IPS-18a (cell line): ENCODE measurements around the gene MUC5AC.

Experiments
- H3K27ac ChIP-seq: one replicate; pipeline ENCODE4 v1.5.1; 2013; ENCODE audit warnings: low read length
- H3K27me3 ChIP-seq: one replicate; pipeline ENCODE4 v1.6.1; 2013; ENCODE audit warnings: mild to moderate bottlenecking, low read length; ENCODE audit not compliant: control insufficient read depth, insufficient read depth
- H3K36me3 ChIP-seq: one replicate; pipeline ENCODE4 v1.6.1; 2013; ENCODE audit warnings: low read depth, low read length; ENCODE audit not compliant: control insufficient read depth
- H3K4me1 ChIP-seq: one replicate; pipeline ENCODE4 v1.6.1; 2013; ENCODE audit warnings: low read depth, low read length; ENCODE audit not compliant: control insufficient read depth
- H3K4me3 ChIP-seq: one replicate; pipeline ENCODE4 v1.5.1; 2013; ENCODE audit warnings: low read length
- H3K9ac ChIP-seq: one replicate; pipeline ENCODE4 v1.6.1; 2013; ENCODE audit warnings: mild to moderate bottlenecking, low read length, moderate library complexity
- H3K9me3 ChIP-seq: one replicate; pipeline ENCODE4 v1.6.1; 2013; ENCODE audit warnings: low read depth, low read length; ENCODE audit not compliant: control insufficient read depth

The MUC5AC gene

DNA sequence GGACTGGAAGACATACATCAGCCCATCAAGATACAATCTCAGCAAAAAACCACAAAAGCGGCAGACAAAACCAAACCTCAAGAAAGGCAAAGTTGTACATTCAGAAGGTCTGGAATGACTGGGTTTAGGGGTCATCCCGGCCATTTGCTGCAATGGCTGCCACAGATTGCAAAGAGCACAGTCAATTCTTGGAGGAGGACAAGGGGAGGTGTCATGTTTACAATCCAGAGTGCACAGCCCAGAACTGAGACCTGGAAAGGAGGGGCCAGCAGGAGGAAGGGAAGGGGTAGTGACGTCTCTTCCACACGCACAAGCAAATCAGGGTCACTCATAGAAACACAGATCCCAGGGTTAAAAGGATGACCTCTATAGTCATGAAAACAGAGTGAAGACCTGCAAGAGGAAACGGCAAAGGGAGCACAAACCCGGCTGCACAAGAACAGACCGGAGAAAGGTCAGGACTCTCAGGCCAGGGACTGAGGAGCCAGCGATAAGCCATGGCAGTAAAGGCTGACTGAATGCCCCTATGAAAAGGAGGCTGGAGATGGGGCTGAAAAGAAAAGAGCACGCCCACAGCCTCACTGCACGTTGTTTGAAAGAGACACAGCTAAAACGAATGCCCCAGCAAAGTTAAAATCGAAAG, 18.2 kb upstream of the MUC5AC start:
- Histone ChIP-seq H3K4me1 (no peaks in the 10 kb centered on the region), H3K4me3 (no peak overlapping the region), H3K27ac (no peak overlapping the region), H3K9me3 (peaks cover 11% of the 10 kb centered on the region), H3K9ac (no peak overlapping the region), H3K27me3 (no peaks in the 10 kb centered on the region), H3K36me3 (no peaks in the 10 kb centered on the region)

DNA sequence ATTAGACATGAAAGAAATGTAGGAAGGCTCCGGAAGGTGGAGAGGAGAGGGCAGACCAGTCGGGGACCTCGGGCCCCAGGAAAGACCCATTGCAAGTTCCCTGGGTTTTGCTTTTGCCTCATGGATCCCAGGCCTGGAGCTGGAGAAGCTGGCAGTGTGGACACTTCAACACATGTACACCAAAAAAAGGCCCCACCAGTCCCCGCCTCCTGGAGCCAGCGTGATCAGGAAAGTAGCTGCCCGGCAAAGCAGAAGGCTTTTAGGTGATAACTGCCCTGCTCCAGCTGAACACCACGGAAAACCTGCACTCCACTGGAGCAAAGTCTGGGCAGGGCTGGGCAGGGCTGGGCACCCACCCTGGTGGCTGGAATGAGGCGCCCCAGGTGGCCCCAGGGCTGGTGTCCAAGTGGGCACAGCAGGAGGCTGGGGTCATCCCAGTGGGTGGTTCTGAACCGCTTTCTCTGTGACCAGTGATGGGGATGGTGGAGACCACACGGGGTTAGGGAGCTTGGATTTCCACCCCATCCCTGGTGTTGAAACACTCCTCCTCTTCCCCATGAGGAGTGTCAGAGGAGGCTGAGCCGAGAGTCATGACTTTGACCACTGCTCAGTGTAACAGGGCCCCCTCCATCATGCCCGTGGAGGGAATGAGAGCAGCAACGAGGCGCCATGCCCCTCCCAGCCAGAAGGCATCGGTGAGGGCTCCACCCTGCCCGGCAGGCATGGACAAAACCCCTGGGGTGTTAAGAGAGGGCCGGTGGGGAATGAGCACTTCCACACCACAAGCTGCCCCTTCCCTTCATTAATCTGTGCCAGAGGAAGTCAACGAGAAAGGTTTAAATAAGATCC, 16.9 kb upstream of the MUC5AC start:
- Histone ChIP-seq H3K4me3 (no peak overlapping the region), H3K27ac (no peak overlapping the region), H3K36me3 (no peaks in the 10 kb centered on the region), H3K9me3 (peaks cover 11% of the 10 kb centered on the region), H3K9ac (no peak overlapping the region), H3K27me3 (no peaks in the 10 kb centered on the region), H3K4me1 (no peaks in the 10 kb centered on the region)

DNA sequence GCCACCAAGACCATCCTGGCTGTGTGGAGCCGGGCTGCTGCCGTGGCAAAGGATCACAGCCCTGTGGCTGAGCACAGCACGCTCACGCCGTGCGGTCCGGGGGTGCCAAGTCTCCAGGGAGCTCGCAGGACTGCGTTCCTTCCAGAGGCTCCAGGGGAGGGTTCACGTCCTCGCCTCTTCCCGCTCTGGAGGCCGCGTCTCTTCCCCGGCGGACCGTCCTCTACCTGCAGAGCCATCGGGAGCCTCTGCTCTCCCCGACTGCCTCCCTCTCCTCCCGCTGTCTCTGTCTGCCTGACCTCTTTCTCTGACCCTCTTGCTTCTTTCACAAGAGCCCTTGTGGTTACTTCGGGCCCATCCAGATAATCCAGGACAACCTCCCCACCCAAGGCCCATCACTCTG, 11.4 kb upstream of the MUC5AC start:
- Histone ChIP-seq H3K36me3 (no peaks in the 10 kb centered on the region), H3K9me3 (peaks cover 11% of the 10 kb centered on the region), H3K4me1 (no peaks in the 10 kb centered on the region), H3K27me3 (no peaks in the 10 kb centered on the region), H3K9ac (no peak overlapping the region), H3K27ac (no peak overlapping the region), H3K4me3 (no peak overlapping the region)

DNA sequence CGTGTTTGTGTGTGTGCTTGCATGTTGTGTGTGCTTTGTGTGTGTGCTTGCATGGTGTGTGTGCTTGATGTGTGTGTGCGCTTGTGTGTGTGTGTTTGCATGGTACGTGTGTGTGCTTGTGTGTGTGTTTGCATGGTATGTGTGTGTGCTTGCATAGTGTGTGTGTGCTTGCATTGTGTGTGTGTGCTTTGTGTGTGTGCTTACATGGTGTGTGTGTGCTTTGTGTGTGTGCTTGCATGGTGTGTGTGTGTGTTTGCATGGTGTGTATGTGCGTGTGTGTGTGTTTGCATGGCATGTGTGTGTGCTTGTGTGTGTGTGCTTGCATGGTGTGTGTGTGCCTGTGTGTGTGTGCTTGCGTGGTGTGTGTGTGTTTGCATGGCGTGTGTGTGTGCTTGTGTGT, 10.0 kb upstream of the MUC5AC start:
- Histone ChIP-seq H3K9me3 (peaks cover 11% of the 10 kb centered on the region), H3K4me1 (no peaks in the 10 kb centered on the region)

DNA sequence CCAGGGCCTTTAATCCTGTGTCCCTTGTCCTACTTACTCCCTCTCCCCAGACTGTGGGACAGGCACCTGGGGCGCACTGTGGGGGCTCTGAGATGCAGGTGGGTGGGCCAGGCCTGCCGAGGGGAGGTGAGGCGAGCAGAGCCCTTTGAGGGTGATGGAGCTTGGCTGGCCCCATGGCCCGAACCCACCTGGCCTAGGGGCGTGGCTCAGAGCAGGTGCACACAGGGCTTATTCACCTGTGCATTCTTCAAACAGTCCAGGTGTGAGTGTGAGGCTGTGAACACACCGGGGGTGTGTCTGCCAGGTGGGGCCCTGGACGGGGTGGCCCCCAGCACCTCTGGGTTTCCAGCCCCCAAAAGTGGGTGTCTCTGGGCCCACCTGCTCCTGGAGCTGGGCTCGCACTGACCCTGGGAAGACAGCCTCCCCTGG, 9.0 kb upstream of the MUC5AC start:
- H3K36me3 ChIP-seq, result no peaks in the 10 kb centered on the region
- no peak overlapping the region for H3K4me3 ChIP-seq
- no peak overlapping the region for H3K9ac ChIP-seq
- no peaks in the 10 kb centered on the region for H3K27me3 ChIP-seq
- no peaks in the 10 kb centered on the region for H3K4me1 ChIP-seq
- H3K27ac ChIP-seq, result no peak overlapping the region
- peaks cover 6% of the 10 kb centered on the region for H3K9me3 ChIP-seq

More for the DNA sequence above, 10.0 kb upstream of the MUC5AC start:
- H3K27ac ChIP-seq, result no peak overlapping the region
- H3K36me3 ChIP-seq, result no peaks in the 10 kb centered on the region
- no peak overlapping the region for H3K4me3 ChIP-seq
- H3K27me3 ChIP-seq, result no peaks in the 10 kb centered on the region
- H3K9ac ChIP-seq, result no peak overlapping the region

DNA sequence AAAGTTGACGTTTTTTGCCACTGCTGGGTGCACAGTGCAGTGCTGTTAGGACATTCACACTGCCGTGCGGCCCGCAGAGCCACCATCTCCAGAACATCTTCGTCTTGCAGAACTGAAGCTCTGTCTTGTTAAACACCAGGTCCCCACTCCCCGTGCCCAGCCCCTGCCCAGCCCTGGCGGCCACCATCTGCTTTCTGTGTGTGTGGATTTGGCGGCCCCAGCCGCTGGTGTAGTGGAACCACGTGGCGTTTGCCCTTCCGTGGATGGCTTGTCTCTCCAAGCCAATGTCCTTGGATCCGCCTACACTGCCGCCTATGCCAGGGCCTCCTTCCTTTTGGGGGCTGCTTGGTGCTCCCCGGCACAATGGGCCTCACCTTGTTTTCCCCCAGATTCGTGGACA, 8.2 kb upstream of the MUC5AC start:
- Histone ChIP-seq H3K9ac (no peak overlapping the region), H3K4me1 (no peaks in the 10 kb centered on the region), H3K27ac (no peak overlapping the region), H3K27me3 (no peaks in the 10 kb centered on the region), H3K4me3 (no peak overlapping the region), H3K9me3 (no peaks in the 10 kb centered on the region), H3K36me3 (no peaks in the 10 kb centered on the region)

DNA sequence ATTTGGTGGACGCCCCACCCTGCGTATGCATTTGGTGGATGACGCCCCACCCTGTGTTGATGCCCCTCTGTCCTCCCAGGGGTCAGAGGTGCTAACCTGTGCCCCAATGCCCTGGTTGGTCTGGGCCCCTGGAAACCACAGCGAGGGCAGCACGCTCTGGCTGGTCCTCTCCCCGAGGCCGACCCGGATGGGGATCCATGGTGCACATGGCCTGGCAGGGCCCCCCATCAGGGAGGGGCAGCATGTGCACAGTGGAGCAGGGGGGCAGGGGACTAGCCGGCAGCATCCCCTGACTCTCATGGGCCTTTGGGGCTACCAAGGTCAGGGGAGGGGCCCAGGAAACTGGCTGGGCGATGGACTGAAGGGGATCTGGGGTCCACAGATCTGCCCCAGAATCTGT, 7.6 kb upstream of the MUC5AC start:
- Histone ChIP-seq H3K27me3 (no peaks in the 10 kb centered on the region), H3K4me1 (no peaks in the 10 kb centered on the region), H3K9me3 (no peaks in the 10 kb centered on the region), H3K27ac (no peak overlapping the region), H3K36me3 (no peaks in the 10 kb centered on the region), H3K9ac (no peak overlapping the region), H3K4me3 (no peak overlapping the region)

DNA sequence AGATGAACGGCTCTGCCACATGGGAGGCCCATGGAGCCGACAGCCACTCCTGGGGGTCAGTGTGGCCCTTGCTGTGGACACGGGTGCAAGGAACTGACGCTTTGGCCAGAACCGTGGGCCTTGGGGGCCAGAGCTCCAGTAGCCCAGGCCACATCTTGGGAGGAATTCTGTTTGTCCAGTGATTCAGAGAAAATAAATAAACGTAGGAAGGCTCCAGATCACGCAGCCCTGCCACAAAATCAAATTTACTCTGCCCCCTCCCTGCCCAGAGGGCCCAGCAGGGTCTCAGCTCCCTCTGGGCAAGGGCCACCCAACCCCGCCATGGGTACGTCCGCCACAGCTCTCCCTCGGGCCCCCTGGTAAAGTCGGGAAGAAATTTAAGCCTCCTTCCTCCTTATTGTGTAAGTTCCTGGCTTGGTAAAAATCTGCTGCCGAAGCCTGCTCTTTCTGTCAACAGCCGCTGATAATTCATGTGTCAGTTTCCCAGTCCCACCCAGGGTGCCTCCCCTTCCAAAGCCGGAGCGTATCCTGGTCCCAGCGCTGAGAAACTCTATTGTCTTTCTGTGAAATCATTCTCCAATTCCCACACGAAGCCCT, 6.9 kb upstream of the MUC5AC start:
- Histone ChIP-seq H3K9ac (no peak overlapping the region), H3K9me3 (no peaks in the 10 kb centered on the region), H3K36me3 (no peaks in the 10 kb centered on the region), H3K27me3 (no peaks in the 10 kb centered on the region), H3K4me1 (no peaks in the 10 kb centered on the region), H3K4me3 (no peak overlapping the region), H3K27ac (no peak overlapping the region)

DNA sequence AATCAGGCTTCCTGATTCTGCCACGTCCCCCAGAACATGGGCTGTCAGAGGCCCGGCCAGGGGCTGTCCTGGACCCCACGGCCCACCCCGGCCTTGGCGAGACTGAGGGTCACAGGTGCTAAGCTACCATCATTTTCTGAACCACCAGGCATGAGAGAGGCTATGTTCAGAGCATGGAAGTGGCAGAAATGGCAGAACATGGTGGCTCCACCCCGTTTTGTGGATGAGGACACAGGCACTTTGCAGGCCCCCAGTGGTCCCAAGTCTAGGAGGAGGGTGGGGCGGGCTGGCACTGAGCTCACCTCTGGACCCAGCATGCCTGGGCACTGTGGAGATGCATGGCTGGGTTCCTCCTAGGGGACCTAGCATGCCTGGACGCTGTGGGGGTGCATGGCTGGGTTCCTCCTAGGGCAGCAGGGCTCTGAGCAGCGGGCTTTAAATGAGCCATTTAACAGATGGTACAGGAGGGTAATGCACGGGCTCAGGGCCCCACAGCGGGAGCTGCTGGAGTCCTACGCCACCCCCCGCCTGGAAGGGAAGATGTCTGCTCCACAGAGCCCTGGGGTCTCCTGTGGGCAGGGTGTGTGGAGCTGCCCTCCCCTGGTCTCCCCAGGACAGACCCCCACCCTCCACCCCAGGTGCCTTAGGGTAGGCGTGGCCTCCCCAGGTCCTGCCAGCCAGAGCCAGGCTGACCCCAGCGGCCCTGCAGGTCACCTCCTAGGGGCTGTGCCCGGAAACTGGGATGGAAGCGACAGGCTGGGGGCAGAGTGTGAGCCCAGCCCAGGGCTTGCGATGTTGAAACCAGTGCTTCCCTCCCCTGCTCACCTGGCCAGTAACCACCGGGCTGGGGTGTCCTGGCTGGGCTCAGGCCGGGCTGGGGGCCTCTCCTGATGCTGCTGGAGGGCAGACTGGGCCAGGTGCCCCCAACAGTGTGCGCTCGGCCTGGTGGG, 6.1 kb upstream of the MUC5AC start:
- H3K27ac ChIP-seq, result no peak overlapping the region
- no peaks in the 10 kb centered on the region for H3K27me3 ChIP-seq
- no peaks in the 10 kb centered on the region for H3K36me3 ChIP-seq
- no peak overlapping the region for H3K4me3 ChIP-seq
- H3K9ac ChIP-seq, result no peak overlapping the region
- no peaks in the 10 kb centered on the region for H3K4me1 ChIP-seq
- H3K9me3 ChIP-seq, result no peaks in the 10 kb centered on the region

DNA sequence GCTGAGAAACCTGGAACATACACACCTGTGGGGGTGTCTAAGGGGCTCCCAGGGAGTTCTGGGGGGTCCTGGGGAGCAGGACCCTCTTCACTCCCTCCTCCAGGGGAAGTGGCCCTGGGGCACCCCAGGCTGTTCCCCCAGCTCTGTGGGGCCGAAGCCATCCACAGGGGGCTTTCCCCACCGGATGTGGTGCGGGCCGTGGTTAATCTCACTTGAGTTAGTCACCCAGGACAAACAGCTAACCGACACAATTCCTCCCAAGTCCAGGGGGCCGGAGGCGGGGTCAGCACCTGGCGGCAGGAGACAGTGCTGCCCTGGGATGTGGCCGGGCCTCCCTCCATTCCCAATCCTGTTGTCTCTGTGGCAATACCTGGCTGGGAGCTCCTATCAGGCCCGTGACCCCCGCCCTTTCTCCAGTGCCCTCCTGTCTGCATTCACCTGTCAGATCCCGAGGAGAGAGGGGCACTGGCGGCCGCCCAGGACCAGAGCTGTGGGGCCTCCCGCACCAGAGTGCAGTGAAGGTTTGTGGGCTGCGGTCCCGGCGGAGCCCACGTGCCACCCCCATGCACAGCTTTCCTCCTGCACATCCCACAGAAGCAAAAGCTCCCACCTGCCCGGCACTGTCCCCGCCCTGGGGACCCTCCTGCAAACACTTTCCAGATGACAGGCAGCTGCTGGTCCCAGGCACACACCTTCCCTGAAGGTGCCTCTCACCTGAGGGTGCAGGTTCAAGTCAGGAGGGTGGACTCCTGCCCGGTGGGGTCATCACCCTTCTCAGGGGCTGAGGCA, 5.2 kb upstream of the MUC5AC start:
- Histone ChIP-seq H3K4me1 (no peaks in the 10 kb centered on the region), H3K9ac (no peak overlapping the region), H3K27ac (no peak overlapping the region), H3K36me3 (no peaks in the 10 kb centered on the region), H3K4me3 (no peak overlapping the region), H3K9me3 (no peaks in the 10 kb centered on the region), H3K27me3 (no peaks in the 10 kb centered on the region)
